IMR-90 (cell line): Measurements from ENCODE around the gene SRSF3. TPM values are rescaled to one million over a fixed set of nuclear protein-coding genes. Genes with fewer than 3 reads are reported as not detected.

Experiments
- ATAC-seq: fragments of 200-7000 bp; cut with Tn5 transposase; 2 replicates; pipeline ENCODE4 v1.9.1; 2020; ENCODE audit warnings: low read depth, mild to moderate bottlenecking, moderate library complexity
- BruUV-seq: library from RNA; stranded (reverse); fragments of 400-500 nt; replicated peaks from 2 replicates; lab custom pipeline; 2021; lab: Mats Ljungman, UMichigan
- CTCF ChIA-PET: fragments of 300-600 bp; formaldehyde crosslinking; extraction: SDS; loops from one replicate; lab custom pipeline; 2021; ENCODE audit warnings: antibody characterized with exemption; lab: Yijun Ruan, JAX
- POLR2A ChIA-PET: fragments of 300-600 bp; sonication (Branson Sonifier 250); formaldehyde crosslinking; loops from one replicate; lab custom pipeline; 2022; ENCODE audit warnings: antibody characterized with exemption; ENCODE audit not compliant: unreplicated experiment; lab: Charles Lee
- DNase-seq: peaks from one replicate; pipeline ENCODE4 v3.0.0; 2013
- H2AFZ ChIP-seq: replicated peaks from 2 replicates; pipeline ENCODE3; 2013; ENCODE audit warnings: low read length, mild to moderate bottlenecking; ENCODE audit not compliant: poor library complexity
- H2AK5ac ChIP-seq: 2 replicates; pipeline ENCODE4 v1.6.1; 2013; ENCODE audit warnings: low read depth, low read length, inconsistent platforms
- H2AK9ac ChIP-seq: replicated peaks from 2 replicates; pipeline ENCODE3; 2013; ENCODE audit warnings: mild to moderate bottlenecking, low read depth, low read length, moderate library complexity; ENCODE audit not compliant: poor library complexity
- H2BK120ac ChIP-seq: 2 replicates; pipeline ENCODE4 v1.6.1; 2013; ENCODE audit warnings: low read depth, low read length, inconsistent platforms
- H2BK15ac ChIP-seq: 3 replicates; pipeline ENCODE4 v1.6.1; 2013; ENCODE audit warnings: low read depth, low read length, inconsistent platforms
- H2BK20ac ChIP-seq: 2 replicates; pipeline ENCODE4 v1.6.1; 2013; ENCODE audit warnings: low read depth, mild to moderate bottlenecking, inconsistent platforms, low read length, moderate library complexity
- H2BK5ac ChIP-seq: 2 replicates; pipeline ENCODE4 v1.6.1; 2013; ENCODE audit warnings: mild to moderate bottlenecking, low read depth, low read length, inconsistent platforms; ENCODE audit not compliant: poor library complexity, severe bottlenecking
- H3K14ac ChIP-seq: replicated peaks from 2 replicates; pipeline ENCODE4 v1.6.1; 2013; ENCODE audit warnings: low read depth, low read length, inconsistent platforms
- H3K18ac ChIP-seq: 2 replicates; pipeline ENCODE4 v1.6.1; 2013; ENCODE audit warnings: low read depth, low read length, control low read depth
- H3K23ac ChIP-seq: 2 replicates; pipeline ENCODE4 v1.6.1; 2013; ENCODE audit warnings: low read depth, low read length, inconsistent platforms
- H3K27ac ChIP-seq: 2 replicates; pipeline ENCODE4 v1.5.1; 2013; ENCODE audit warnings: mild to moderate bottlenecking, control low read depth, low read length; ENCODE audit not compliant: insufficient read depth
- H3K27me3 ChIP-seq: 2 replicates; pipeline ENCODE4 v1.6.1; 2013; ENCODE audit warnings: low read length; ENCODE audit not compliant: control insufficient read depth, insufficient read depth
- H3K36me3 ChIP-seq: 2 replicates; pipeline ENCODE4 v1.6.1; 2013; ENCODE audit warnings: low read length, mixed read lengths; ENCODE audit not compliant: control insufficient read depth, insufficient read depth
- H3K4ac ChIP-seq: 2 replicates; pipeline ENCODE4 v1.6.1; 2013; ENCODE audit warnings: low read depth, low read length, inconsistent platforms
- H3K4me1 ChIP-seq: 2 replicates; pipeline ENCODE4 v1.6.1; 2013; ENCODE audit warnings: low read length, mixed read lengths; ENCODE audit not compliant: control insufficient read depth, insufficient read depth
- H3K4me2 ChIP-seq: 2 replicates; pipeline ENCODE4 v1.6.1; 2013; ENCODE audit warnings: low read depth, mild to moderate bottlenecking, control low read depth, low read length, moderate library complexity
- H3K4me3 ChIP-seq: 2 replicates; pipeline ENCODE4 v1.5.1; 2013; ENCODE audit warnings: low read depth, mild to moderate bottlenecking, control low read depth, low read length, moderate library complexity; ENCODE audit not compliant: insufficient read depth
- H3K56ac ChIP-seq: 2 replicates; pipeline ENCODE4 v1.6.1; 2013; ENCODE audit warnings: low read length, inconsistent platforms; ENCODE audit not compliant: insufficient read depth; ENCODE audit errors: extremely low read depth
- H3K79me1 ChIP-seq, 2 experiments: 2 replicates each; pipeline ENCODE4 v1.6.1; 2013; ENCODE audit warnings: low read length in 2 of 2, inconsistent platforms in 1 of 2, low read depth in 1 of 2
- H3K9ac ChIP-seq: 2 replicates; pipeline ENCODE4 v1.6.1; 2013; ENCODE audit warnings: low read depth, low read length, control low read depth
- H3K9me1 ChIP-seq: 2 replicates; pipeline ENCODE4 v1.6.1; 2013; ENCODE audit warnings: low read length, inconsistent platforms; ENCODE audit not compliant: insufficient read depth
- H3K9me3 ChIP-seq: 2 replicates; pipeline ENCODE4 v1.6.1; 2013; ENCODE audit warnings: low read length; ENCODE audit not compliant: control insufficient read depth, insufficient read depth
- H4K20me1 ChIP-seq: 2 replicates; pipeline ENCODE4 v1.6.1; 2013; ENCODE audit warnings: low read length, inconsistent platforms; ENCODE audit not compliant: insufficient read depth
- H4K5ac ChIP-seq: 2 replicates; pipeline ENCODE4 v1.6.1; 2013; ENCODE audit warnings: mild to moderate bottlenecking, low read depth, low read length, control low read depth
- H4K8ac ChIP-seq, 2 experiments: 2 replicates each; pipeline ENCODE4 v1.6.1; 2013; ENCODE audit warnings: low read depth in 2 of 2, low read length in 2 of 2, control low read depth in 1 of 2, inconsistent platforms in 1 of 2
- H4K91ac ChIP-seq: 2 replicates; pipeline ENCODE4 v1.6.1; 2013; ENCODE audit warnings: low read depth, low read length, inconsistent platforms; ENCODE audit not compliant: insufficient read depth
- SMC3 ChIP-seq: fragments of 150-350 bp; IDR thresholded peaks from 2 replicates; pipeline ENCODE4 v1.6.1; 2016; ENCODE audit warnings: low read depth, mild to moderate bottlenecking, antibody characterized with exemption, low read length, moderate library complexity
- WGBS, 2 experiments: methylation state at CpG; one replicate each; pipeline versions ENCODE4 v1.1.5 to v1.1.7; 2013; ENCODE audit warnings: missing lambda C conversion rate in 2 of 2; ENCODE audit not compliant: insufficient read length in 1 of 2; ENCODE audit errors: extremely low coverage in 2 of 2; 5-methylcytosine and 5-hydroxymethylcytosine counted together
- dilution Hi-C: fragments of 300-500 bp; cut with HindIII; formaldehyde crosslinking; loops from one replicate; pipeline ENCODE4 v1.14.3; 2018; ENCODE audit warnings: low sequenced_read_pairs; ENCODE audit not compliant: unreplicated experiment
- in situ Hi-C: fragments of 300-500 bp; cut with MboI; formaldehyde crosslinking; loops from 3 replicates; pipeline ENCODE4 v1.14.3; 2019; ENCODE audit warnings: low sequenced_read_pairs, inconsistent platforms, mixed read lengths
- intact Hi-C: fragments of 100-400 bp; cut with micrococcal nuclease; formaldehyde crosslinking; loops from 2 replicates; pipeline ENCODE4 v1.10.0; 2022
- polyA plus RNA-seq, 3 experiments: library from polyadenylated mRNA; depleted of rRNA; stranded (reverse); fragments of >200 nt; gene quantifications; 2 replicates each; pipeline ENCODE4 v1.2.3, GENCODE V29; 2012; ENCODE audit warnings: low replicate concordance in 1 of 3
- total RNA-seq: library from RNA; depleted of rRNA; stranded (reverse); fragments of >200 nt; gene quantifications from 2 replicates; pipeline ENCODE4 v1.2.3, GENCODE V29; 2012
- TF ChIP-seq, protein P1 (sequence below): fragments of 150-350 bp; IDR thresholded peaks from 2 replicates; pipeline ENCODE4 v1.6.1; 2017; ENCODE audit warnings: mild to moderate bottlenecking, antibody characterized with exemption, low read length, low read depth

Gene SRSF3
- total and polyA plus RNA-seq, 2 of the 4 experiments (the other 2 are of a cell fraction) = 237 to 297 TPM

DNA sequence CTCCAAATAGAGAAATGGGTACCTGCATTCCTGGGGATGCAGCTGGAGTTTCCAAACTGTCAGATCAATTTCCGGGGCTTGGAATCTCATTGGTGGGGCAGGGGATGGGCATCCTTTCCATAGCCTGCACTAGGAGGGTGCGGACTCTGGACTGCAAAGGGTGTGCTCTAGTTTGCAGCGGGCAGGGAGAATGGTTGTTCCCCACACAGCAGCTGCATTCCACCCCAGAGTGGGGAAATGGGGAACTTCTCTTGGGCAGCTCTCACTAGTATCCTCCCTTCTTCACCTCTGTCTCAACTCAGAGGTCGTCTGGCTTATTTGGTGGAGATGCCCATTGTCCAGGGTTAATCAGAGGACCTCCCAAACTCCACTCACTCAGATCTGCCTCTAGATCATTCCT is 49.8 kb downstream of the SRSF3 start:
- Histone ChIP-seq H3K18ac (no peak overlapping the region), H3K14ac (no peak overlapping the region), H2BK120ac (no peak overlapping the region), H3K9me1 (peaks cover 14% of the 10 kb centered on the region), H2AFZ (no peak overlapping the region), H3K9ac (no peak overlapping the region), H3K4ac (0 out of 2 replicates have a peak overlapping the region, but pooled peaks have one; percentile 27), H3K23ac (no peak overlapping the region), H4K8ac (no peak overlapping the region), H4K20me1 (no peaks in the 10 kb centered on the region), H3K27me3 (no peaks in the 10 kb centered on the region), H2BK5ac (no peak overlapping the region), H4K5ac (no peak overlapping the region), H2AK5ac (peak overlapping the region; percentile 49; the same call in 1 of the 2 replicates), H3K4me3 (no peak overlapping the region), H2BK20ac (no peak overlapping the region), H3K79me1 (peaks cover 0 to 13% of the 10 kb centered on the region in 2 experiments; a peak in 1 of 4 replicates), H3K27ac (no peak overlapping the region), H2BK15ac (peak overlapping the region; percentile 36; the same call in 1 of the 3 replicates), H3K56ac (no peak overlapping the region), H3K4me1 (peaks cover 10% of the 10 kb centered on the region), H4K91ac (0 out of 2 replicates have a peak overlapping the region, but pooled peaks have one; percentile 24), H2AK9ac (no peak overlapping the region), H3K9me3 (no peaks in the 10 kb centered on the region), H3K36me3 (no peaks in the 10 kb centered on the region), H3K4me2 (no peak overlapping the region)
- ChIA-PET POLR2A (interaction anchor here (1.2 to 1.3 kb wide), 2 partner anchors 33 to 34 kb away, joined by 4 read pairs; partner anchors contain the start of gene CDKN1A), CTCF (interaction anchor here (0.6 kb wide), 1 partner anchor 29 kb away, joined by 3 read pairs; no protein-coding TSS in a partner anchor)
- ATAC-seq = no peak
- dilution Hi-C loops = no loop called here
- WGBS, 2 experiments = no CpG with 5 or more reads among the region's 4 CpGs
- DNase-seq = no peak
- intact Hi-C loops = no loop called here
- no TSS peak for BruUV-seq
- in situ Hi-C loops = no loop called here
- TF ChIP-seq SMC3 = no peak
- TF ChIP-seq, protein P1, sequence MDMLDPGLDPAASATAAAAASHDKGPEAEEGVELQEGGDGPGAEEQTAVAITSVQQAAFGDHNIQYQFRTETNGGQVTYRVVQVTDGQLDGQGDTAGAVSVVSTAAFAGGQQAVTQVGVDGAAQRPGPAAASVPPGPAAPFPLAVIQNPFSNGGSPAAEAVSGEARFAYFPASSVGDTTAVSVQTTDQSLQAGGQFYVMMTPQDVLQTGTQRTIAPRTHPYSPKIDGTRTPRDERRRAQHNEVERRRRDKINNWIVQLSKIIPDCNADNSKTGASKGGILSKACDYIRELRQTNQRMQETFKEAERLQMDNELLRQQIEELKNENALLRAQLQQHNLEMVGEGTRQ = no peak
